T-helper 1 cell (primary cell): ENCODE data around the gene FCN2.

Experiments used
- DNase-seq, 5 donors: peaks; one replicate each; pipeline ENCODE4 v3.0.0-alpha.2; 2012 to 2020

The FCN2 gene

DNA sequence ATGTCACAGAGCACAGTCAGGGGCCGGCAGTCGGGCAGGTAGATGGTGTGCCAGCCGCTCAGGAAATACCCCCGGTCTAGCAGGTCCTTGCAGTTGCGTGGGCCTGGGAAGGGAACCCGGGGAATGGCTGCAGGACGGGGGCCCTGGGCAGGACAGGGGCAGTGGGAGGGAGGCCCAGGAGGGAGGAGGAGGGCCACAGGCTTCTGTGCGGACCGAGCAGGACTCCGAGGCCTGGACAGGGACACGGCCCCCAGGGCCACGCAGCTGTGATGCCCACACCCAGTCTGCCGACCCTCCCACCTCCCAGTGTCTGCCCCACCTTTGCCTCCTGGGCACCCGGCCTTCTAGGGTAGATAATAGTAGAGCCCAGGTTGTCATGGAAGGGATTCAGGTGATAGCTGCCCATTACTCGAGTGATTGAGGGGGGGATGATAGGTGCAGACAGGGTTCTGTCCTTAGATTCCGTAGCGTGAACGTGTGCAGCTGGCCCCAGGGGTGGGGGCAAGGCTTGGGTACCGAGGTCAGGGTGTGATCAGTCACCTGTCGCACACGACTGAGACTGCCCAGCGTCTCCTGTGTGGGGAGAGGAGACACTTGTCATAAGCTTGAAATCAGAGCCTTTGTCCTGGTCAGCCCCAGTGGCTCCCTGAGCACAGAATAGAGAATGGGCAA is 32.6 kb downstream of the FCN2 start:
- DNase-seq = no peak

DNA sequence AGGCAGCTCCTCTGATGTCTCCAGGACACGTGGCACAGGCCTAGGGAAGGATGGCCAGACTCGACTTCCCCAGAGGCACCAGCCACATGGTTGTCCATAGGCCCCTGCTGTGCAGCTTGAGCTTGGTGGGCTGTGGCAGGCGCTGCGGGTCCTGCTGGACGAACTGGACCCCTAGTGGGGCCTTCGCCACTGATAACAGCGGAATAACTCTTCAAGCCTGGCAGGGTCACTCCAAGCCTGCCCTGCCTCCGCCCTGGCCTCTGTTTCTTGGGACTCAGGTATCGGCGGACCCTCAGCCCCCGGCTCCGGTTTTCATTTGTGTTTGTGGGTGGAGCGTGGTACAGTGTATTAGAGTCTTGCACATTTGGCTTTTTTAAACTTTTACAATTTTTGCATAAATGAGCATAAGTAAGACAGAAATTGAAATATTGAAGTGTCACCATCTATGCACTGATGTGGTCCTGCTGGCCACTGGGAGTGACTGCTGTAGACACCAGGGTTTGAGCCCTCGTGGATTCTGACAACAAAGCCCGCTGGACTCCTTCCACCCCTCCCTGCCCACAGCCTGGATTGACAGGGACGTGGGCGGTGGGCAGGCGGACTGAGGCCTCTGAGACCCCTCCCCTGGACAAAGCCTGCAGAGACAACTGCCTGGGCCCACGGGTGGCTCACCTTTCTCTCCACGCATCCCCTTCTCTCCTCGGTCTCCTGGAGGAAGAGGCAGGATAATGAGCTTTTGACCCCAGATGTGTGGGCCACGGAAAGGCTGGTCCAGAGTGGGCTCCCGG is 33.3 kb downstream of the FCN2 start:
- DNase-seq = no peak

DNA sequence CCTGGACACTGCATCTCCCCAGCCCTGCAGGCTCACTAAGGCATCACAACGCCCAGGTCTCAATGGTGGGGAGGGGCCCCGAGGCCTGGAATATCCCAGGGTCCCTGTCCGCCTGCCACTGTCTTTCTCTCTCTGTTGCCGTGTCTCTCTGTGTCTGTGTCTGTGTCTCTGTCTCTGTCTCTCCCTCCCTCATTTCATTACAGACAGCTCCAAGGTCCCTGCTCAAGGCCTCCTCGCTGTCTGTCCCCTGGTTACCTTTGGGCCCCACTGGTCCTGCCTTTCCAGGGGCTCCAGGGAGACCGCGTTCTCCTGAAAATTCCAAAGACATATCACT is 33.9 kb downstream of the FCN2 start:
- no peak for DNase-seq

DNA sequence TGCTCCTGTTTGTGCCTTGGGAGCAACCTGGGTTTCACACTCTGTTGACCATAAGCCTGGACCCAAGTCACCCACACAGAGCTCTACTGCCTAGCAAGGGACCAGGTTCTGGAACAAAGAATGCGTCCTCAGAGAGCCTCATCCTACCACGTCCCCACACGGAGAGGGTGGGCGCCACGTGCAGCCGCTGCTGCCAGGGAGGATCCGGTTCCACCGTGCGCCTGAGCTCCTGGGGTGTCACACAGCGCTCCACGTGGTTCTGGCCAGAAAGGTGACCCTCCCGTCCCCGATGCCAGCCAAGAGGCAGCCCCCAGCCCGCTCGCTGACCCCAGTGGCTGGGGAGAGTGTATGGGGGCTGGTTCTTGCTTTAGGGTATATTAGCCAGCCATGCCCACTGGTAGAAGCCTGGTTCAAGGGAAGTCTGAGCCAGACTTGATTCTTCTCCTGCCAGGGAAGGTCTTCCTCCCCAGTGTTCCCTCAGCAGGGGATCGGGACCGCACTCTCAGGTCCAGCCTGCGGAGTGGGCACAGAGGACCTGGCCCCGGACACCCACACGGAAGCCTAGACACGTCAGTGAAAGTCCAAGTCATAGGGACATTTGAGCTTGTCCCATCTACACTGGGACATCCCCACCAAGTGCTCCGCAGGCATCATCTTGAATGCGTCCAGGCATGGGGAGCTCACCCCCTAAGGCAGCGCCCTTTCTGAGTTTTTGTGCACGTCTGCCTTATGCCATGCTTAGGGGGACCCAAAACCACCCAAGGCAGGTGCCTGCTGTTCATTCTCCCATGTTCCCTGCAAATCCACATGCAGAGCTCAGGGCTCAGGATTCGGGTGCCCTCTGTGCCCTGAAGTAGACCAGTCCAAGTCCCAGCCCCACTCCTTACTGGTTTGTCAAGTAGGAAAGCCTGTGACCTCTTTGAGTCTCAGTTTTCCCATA is 34.7 kb downstream of the FCN2 start:
- no peak for DNase-seq

DNA sequence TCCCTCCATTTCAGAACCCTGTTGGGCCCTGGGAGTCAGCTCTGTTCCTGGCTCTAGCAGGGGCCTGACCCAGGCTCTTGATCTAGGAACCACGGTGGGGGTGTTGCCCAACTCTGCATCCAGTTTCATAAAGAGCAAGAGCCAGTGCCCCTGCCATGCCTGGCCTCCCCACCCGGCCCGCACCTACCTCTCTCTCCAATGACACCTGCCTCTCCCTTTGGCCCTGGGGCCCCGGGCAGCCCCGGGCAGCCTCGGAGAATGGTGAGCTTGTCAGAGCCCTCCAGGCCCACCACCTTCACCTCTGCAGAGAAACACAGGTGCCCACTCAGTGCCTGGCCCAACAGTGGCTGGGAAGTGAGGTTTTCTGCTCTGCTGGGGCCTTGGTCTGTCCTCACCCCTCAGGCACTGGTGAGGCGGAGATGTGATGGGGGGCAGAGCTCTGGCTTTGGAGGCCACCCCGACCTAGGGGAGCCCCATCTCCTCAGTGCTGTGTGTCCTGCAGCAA is 35.6 kb downstream of the FCN2 start:
- DNase-seq = no peak

DNA sequence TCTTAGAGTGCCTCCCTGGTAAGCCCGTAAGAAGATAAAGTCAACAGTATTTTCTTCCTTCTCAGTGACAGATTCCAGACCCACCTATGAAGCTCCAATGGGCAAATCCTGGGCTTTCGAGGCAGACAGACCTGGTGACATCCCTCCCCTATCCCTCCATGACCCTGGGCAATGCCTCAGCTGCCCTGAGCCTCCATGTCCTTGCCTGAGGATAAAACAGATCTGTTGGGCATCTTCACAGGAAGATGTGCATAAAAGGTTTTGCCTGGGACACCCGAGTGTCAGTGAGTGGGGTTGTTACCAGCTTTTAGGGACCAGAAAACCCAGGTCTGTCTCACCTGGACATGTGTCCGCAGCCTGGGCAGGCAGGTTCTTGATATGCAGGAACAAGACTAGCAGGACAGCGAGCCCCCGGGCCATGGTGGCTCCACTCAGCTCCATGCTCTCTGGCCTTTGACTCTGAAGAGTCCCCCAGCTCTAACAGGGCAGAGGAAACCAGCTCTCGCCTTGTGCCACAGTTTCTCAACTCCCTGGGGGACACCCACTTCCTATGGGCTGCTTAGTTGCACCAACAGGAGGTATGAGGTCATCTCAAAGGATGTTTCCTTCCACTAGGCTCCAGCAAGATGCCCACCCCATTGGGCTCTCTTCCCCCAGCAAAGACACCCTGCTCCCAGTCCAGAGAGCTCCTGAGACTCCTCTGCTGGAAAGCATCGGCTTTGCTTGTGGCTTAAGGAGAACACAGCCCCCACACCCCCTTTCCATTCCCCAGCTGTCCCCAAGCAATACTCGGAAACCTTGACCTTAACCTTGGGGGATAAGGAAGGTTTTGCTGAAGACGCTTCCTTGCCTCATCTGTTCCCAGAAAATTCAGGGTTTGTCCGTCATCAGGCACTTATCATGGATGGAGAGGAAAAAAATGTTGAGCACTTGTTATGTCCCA is 37.1 kb downstream of the FCN2 start, which contains the start of gene FCN1:
TSS of gene FCN1 (minus strand) at position 482 of the 943 bp plus-strand sequence. CDS start at position 441, 41 bp downstream.
- DNase-seq = no peak

DNA sequence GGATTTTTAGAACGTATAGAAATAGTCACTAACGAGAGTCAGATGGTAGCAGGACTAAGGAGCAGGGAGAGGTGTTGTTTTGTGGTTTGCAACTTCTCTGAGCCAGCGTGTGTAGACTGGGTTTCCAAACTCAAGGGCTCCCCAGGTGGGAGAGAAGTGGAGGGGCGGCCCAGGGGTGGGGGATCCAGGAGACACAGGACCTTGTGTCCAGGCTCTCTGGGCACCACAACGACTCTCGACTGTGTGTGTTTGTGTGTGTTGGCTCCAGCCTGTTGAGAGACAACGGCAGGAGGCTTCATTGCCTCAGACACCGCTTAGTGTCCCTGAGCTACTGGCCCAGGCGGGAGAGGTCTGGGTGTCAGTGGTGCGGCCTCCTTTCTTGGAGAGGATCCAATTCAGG is 38.0 kb downstream of the FCN2 start:
- DNase-seq = no peak

DNA sequence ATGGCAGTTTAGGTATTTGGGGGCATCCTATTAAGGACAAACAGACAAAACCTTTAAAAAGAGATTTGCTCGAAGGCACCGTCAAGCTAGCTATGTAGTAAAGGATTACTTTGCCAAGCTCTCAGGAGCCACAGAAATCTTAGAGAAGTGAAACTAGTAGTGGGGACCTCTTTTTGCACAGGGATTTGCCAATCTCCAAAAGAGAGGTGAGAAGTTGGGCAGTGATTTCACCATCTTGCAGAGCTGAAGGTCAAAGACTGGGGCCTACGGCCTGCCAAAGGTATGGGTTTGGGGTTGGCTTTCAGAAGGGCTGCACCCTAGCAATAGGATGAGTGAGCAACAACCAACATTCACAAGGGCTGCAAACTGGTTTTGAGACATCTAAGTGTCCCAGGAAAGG is 38.7 kb downstream of the FCN2 start:
- DNase-seq = no peak

DNA sequence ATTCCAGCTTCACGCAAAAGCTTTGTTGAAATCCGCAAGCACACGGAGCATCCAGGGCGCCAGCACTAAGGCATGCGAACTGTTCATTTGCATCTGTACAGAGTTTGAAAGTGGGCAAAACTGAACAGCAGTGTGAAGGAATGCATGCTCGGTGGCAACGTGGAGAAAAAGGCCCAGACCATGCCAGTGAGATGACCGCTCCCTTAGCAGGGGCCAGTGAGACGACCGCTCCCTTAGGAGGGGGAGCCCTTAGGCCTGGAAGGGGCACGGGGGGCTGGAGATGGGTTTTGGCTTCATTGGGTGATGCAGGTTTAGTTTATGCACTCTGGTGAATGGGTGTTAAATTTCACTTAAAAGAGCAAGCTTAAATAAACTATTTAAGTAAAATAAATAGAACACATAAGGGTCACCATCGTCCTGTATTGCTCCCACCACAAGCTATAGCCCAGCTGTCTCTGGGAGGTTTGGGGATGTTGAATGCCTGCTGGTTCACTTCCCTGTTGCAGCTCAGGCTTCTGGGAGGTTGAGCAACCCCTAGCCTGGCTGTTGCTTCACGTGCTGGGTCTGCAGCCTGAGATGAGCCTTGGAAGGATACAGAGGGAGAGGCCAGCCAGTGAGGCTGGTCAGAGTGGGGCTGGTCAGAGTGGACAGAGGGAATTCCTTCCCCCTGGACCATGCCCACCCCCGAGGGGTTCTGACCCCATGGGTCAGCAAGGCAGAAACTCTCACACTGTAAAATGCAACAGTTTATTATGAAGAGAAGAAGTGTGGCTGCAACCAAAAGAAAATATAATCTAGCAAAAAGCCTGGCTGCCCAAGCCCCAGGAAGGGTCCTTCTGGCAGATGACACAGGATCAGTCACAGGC is 41.7 kb downstream of the FCN2 start:
- no peak for DNase-seq

DNA sequence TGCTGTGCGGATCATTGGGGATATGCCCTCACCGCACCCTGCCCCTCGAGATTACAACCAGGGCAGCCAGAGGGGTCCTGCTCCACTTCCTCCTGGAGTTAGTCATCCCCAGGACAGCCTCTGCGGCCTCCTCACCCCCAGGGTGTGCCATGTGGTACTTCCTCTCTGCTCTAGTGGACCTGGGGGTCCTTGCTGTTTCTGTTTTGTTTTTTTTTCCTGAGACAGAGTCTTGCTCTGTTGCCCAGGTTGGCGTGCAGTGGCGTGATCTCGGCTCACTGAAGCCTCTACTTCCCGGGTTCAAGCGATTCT is 42.3 kb downstream of the FCN2 start:
- DNase-seq = no peak

DNA sequence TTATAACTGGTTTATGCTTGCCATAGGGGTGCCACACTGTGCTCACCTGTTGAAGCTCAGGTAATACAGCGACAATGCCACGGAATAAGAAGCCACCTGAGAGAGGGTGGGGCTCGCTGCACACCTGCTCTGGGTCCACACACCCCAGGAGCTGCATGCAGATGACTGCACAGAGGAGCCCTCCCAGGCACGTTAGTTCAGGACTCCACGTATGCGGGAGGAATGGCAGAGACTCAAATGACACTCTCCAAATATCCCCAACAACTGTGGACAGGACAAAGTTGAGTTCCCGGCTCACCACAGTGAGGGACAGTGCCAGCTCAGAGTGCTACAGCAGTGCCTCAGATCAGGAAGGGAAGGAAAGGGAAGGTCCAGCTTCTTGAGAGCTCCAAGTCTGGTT is 42.9 kb downstream of the FCN2 start:
- no peak for DNase-seq

DNA sequence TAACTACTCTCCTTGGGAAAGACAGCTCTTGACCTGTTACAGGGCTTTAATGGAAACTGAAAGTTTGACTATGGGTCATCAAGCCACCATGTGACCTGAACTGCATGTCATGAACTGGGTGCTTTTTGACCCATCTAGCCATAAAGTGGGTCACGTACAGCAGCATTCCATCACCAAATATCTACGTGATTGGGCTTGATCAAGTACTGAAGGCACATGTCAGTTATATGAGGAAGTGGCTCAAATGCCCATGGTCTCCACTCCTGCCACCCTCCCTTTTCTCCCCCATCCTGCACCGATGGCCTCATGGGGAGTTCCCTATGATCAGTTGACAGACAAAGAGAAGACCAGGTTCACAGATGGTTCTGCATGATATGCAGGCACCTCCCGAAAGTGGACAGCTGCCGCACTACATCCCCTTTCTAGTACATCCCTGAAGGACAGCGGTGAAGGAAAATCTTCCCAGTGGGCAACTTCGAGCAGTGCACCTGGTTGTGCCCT is 44.5 kb downstream of the FCN2 start:
- no peak for DNase-seq

DNA sequence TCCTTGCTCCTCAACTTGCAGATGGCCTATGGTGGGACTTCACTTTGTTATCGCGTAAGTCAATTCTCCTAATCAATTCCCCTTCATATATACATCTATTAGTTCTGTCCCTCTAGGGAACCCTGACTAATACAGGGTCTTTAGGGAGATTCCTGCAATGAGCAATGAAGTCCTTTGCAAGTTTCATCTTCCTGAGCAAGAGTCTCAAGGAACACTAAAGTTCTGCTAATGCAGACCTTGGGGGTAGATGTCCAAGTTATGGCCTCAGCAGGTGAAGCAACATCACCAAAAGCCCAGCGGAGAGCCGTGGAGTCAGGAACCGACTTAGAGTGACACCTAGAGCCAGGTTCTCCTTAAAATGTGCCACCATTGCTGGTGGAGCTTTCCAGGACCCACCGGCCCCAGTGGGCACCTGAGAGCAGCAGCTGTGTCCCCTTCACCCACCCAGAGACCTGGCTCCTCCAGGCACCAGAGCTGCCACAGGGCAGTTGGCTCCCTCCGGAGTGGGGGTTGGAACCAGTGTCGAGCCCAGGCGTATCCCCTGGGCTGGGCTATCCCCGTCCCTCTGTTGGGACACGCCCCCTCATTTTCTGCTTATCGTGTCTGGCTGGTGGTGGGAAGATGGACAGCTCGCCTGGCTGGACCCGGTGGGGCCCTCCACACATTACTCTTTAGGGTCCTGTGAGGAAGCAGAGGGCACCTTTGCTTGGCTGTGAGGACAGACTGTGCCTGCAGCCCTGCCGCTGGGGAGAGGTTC is 48.0 kb downstream of the FCN2 start:
- DNase-seq = no peak

DNA sequence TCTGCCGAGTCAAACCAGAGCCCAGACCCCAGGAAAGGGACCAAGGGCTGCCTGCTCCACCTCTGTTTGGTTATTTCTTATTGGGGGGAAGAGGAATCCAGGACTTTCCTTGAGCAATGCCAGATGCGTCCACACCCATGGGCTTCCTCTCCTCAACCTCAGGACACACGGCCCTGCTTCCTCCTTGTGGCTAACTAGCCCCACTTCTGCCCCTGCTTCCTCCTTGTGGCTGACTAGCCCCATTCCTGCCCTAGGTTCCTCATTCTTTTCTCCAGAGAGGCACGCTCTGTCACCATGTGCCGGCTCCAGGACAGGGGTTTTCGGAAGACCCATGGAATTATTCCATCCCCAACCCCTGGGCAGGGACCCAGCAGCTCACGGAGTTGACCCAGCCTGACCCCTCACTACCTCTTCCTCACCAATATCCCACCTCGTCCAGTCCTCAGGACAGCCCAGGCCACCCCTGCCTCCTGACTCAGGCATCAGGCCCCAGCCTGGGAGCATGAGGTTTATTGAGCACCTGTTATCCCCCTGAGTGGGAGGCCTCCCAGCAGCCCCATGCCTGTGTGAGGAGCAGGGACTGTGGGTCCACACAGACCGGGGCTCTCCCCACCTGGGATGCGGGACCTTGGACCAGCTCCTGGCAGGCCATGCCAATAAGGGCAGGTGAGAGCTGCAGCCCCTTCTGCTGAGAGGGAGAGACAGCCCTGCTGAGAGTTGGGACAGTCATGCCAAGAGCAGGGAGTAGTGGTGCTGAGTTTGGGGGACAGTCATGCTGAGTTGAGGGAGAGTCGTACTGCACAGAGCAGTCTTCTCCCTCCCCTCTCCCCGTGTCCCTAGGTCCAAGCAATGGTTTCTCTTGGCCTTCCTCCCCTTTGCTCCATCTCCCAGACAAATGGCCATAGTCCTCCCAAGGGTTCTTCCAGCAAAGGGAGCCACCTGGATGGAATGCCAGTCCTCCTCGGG is 48.9 kb downstream of the FCN2 start:
- DNase-seq = no peak

DNA sequence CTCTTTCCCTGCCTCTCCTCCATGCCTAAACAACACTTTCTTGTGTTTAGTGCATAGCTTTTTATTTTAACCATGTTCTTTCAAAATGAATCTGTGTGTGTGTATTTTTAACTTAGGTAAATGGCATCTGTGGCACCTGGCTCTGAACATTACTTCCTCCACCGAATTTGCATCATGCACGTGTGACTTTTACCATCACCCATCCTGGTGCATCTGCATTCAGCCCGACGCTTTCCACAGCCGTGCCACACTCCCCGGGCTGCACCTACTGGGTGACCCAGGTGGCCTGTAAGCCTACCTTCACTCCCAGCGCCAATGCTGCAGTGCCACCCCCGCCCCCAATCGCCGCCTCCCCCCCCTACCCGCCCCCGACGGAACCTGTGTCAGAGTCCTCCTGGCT is 49.8 kb downstream of the FCN2 start:
- no peak for DNase-seq

DNA sequence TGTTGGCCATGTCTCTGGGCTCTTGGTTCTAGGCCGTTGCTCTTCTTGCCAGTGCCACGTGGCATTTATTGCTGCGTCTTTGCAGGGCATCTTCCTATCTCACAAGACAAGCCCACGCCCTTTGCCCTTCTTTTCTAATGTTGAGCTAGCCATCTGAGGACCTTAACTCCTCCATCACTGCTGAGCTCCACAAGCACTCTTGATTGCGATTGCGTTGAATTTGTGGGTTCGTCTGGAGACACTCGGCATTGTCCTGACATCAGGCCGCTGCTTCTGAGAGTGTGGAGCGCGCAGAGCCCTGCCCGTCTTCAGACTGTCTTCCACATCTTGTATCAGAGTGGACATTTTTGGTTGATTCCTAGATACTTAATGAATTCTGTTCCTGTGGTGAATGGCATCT is 51.6 kb downstream of the FCN2 start:
- no peak for DNase-seq

DNA sequence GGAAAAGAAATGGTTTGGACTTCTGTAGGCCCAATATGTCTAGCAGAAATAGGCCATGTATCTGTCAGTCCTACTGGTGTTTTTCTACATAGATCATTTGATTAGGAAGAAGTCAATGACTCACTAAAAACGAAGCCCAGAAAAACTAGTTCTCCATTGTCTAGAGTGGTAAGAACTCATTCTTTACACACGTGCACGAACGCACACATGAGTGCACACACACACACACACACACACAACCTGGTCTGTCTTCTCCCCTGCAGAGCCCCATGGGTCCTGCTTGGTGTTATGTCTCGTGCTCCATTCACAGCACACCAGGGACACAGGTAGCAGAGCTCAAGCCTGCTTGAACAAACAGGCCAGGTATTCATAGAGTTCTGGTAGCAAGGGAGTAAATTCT is 52.0 kb downstream of the FCN2 start:
- no peak for DNase-seq

DNA sequence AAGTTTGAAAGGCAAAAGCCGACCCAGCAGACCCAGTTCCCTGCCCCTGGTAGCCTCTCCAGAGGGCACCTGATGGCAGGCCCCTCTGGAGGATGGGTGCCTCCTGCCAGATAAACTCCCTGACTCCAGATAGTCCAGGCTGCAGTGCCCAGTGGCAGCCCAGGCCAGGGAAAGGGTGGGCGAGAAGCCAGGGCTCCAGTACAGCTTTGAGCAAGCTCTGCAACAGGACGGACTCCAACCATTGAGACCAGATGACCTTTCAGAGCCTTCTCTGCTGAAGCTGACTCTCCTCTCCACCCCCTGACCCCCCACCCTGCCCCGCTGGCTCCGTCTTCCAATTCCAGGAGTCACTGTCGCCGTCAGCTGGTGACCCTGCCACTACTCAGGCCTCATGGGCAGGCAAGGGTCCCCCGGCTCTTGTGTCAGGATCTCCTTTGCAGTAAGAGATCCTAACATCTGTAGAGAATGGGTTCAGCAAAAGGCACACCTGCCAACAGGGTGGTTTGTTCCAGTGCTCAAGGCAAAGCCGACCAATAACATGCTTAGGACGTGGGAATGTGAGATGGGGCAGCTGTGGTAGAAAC is 52.6 kb downstream of the FCN2 start:
- DNase-seq = no peak
